Nephron (organoid): ENCODE results near the gene NUDT4.
"Not testable (repeated sequence)": the region's sequence is repeated elsewhere in the genome, so short reads cannot be mapped to it uniquely, and the experiment has no call there.

Source experiments
- H3K27ac Mint-ChIP-seq, 3 experiments: 2 replicates each; pipeline ENCODE4 v1.8.0; 2020; ENCODE audit warnings: mixed read lengths in 3 of 3, mild to moderate bottlenecking in 2 of 3, moderate library complexity in 1 of 3
- H3K27me3 Mint-ChIP-seq: 2 replicates; pipeline ENCODE4 v1.8.0; 2021; ENCODE audit warnings: low read depth, mild to moderate bottlenecking, moderate library complexity, mixed read lengths
- H3K36me3 Mint-ChIP-seq: 2 replicates; pipeline ENCODE4 v1.8.0; 2020; ENCODE audit warnings: low read depth, mixed read lengths
- H3K4me1 Mint-ChIP-seq: 2 replicates; pipeline ENCODE4 v1.8.0; 2020; ENCODE audit warnings: mixed read lengths
- H3K4me3 Mint-ChIP-seq, 3 experiments: 2 replicates each; pipeline ENCODE4 v1.8.0; 2020; ENCODE audit warnings: mild to moderate bottlenecking in 3 of 3, mixed read lengths in 3 of 3, moderate library complexity in 2 of 3
- H3K9me3 Mint-ChIP-seq: 2 replicates; pipeline ENCODE4 v1.8.0; 2020; ENCODE audit warnings: mixed read lengths
- TF ChIP-seq, protein P1 (sequence below), 3 experiments: fragments of 200-600 bp; sonication (generic); IDR thresholded peaks; one replicate each; pipeline ENCODE4 v1.5.0; 2021; ENCODE audit warnings: antibody characterized with exemption in 3 of 3; ENCODE audit not compliant: unreplicated experiment in 3 of 3

The NUDT4 gene

DNA sequence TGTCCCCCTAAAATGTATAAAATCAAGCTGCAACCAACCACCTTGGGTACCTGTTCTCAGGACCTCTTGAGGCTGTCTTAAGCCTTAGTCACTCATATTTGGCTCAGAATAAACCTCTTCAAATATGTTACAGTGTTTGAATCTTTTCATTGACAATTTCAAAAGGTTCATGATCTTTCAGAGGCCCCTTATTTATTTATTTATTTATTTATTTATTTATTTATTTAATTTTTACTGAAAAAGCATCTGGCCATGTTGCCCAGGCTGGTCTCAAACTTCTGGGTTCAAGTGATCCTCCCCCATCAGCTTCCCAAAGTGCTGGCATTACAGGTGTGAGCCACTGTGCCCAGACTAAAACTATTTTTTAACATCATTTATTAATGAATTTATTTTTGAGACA is 8.2 kb upstream of the NUDT4 start:
- H3K4me3 Mint-ChIP-seq: no peak overlapping the region
- H3K9me3 Mint-ChIP-seq: no peaks in the 10 kb centered on the region
- H3K36me3 Mint-ChIP-seq: no peaks in the 10 kb centered on the region
- TF ChIP-seq, protein P1, sequence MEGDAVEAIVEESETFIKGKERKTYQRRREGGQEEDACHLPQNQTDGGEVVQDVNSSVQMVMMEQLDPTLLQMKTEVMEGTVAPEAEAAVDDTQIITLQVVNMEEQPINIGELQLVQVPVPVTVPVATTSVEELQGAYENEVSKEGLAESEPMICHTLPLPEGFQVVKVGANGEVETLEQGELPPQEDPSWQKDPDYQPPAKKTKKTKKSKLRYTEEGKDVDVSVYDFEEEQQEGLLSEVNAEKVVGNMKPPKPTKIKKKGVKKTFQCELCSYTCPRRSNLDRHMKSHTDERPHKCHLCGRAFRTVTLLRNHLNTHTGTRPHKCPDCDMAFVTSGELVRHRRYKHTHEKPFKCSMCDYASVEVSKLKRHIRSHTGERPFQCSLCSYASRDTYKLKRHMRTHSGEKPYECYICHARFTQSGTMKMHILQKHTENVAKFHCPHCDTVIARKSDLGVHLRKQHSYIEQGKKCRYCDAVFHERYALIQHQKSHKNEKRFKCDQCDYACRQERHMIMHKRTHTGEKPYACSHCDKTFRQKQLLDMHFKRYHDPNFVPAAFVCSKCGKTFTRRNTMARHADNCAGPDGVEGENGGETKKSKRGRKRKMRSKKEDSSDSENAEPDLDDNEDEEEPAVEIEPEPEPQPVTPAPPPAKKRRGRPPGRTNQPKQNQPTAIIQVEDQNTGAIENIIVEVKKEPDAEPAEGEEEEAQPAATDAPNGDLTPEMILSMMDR (IDR thresholded peaks at IDR 0.05; ENCODE audit: unreplicated experiment in 3 of 3): no peak
- no peak overlapping the region for H3K27ac Mint-ChIP-seq
- peaks cover 4% of the 10 kb centered on the region for H3K27me3 Mint-ChIP-seq
- peaks cover 16% of the 10 kb centered on the region for H3K4me1 Mint-ChIP-seq

DNA sequence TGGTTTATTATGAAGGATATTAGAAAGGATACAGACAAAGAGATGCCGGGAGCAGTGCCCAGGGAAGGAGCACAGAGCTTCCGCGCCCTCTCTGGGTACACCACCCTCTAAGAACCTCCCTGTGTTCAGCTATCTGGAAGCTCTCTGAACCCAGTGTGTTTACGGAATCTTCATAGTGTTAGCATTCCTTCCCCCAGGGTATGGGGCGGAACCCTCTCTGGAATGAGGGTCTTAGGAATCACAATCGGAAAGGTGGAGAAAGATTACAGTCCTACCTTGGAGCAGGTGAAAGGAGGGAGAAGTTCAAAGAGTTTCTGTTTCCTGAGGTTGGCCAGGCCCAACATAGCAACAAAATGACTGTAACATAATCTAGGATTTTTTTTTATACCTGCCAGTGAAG is 6.8 kb upstream of the NUDT4 start:
- Mint-ChIP-seq H3K9me3 (no peaks in the 10 kb centered on the region), H3K27me3 (peaks cover 4% of the 10 kb centered on the region), H3K4me3 (no peak overlapping the region), H3K36me3 (no peaks in the 10 kb centered on the region), H3K27ac (no peak overlapping the region), H3K4me1 (peaks cover 10% of the 10 kb centered on the region)
- TF ChIP-seq, protein P1 (IDR thresholded peaks at IDR 0.05; ENCODE audit: unreplicated experiment in 3 of 3): no peak

DNA sequence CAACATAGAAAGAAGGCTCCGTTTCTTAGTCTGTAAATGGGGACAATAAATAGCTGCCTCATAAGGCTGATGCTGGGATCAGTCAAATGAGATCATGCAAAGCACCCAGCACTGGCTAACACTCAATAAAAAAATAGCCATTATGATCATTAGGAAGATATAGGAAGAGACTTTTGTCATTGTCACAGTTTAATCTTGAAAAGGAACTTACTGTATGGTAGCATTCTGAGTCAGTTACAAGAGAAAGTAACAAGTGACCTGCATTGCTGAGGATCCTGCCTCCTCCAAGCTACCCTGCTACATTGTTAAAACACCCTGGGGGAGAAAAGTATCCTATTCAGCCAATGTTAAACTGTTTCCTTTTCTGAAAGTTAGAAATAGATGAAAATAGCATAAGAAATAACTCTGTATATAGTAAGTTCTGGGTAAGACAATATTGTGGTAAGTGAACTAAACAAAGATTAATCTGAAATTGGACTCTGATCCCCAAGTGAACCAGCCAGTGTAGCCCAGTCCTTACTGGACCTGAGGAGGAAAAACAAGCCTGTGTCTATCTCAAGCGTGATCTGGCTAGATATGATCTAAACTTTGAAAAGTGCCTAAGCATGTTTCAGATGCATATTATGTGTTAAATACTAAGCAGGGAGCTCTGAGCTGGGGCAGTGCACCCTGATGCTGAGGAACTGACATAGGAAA is 3.6 kb upstream of the NUDT4 start:
- TF ChIP-seq, protein P1 (IDR thresholded peaks at IDR 0.05; ENCODE audit: unreplicated experiment in 3 of 3): no peak
- no peaks in the 10 kb centered on the region for H3K27me3 Mint-ChIP-seq
- no peaks in the 10 kb centered on the region for H3K9me3 Mint-ChIP-seq
- H3K27ac Mint-ChIP-seq: peak overlapping the region; percentile 1 to 85 (median 47)
- no peaks in the 10 kb centered on the region for H3K36me3 Mint-ChIP-seq
- H3K4me3 Mint-ChIP-seq: peak overlapping the region in 1 of 3 experiments; percentile 37
- peaks cover 22% of the 10 kb centered on the region for H3K4me1 Mint-ChIP-seq

DNA sequence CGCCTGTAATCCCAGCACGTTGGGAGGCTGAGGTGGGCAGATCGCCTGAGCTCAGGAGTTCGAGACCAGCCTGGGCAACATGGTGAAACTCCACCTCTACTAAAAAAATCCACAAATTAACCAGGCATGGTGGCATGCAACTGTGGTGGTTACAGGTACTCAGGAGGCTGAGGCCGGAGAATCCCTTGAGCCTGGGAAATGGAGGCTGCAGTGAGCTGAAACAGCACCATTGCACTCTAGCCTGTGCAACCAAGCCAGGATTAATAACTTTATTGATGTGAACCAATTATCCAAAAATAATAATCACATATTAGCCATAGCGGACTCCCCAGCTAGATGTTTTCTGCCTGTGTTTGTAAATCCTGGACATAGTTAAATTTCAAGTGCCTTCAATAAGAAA is 1.8 kb upstream of the NUDT4 start:
- H3K27ac Mint-ChIP-seq: peak overlapping the region; percentile 69 to 83 (median 72)
- H3K4me1 Mint-ChIP-seq: peaks cover 33% of the 10 kb centered on the region
- TF ChIP-seq, protein P1 (IDR thresholded peaks at IDR 0.05; ENCODE audit: unreplicated experiment in 3 of 3): no peak
- H3K4me3 Mint-ChIP-seq: peak overlapping the region in 2 of 3 experiments; percentile 82 to 88
- H3K27me3 Mint-ChIP-seq: no peaks in the 10 kb centered on the region
- no peaks in the 10 kb centered on the region for H3K36me3 Mint-ChIP-seq
- no peaks in the 10 kb centered on the region for H3K9me3 Mint-ChIP-seq

DNA sequence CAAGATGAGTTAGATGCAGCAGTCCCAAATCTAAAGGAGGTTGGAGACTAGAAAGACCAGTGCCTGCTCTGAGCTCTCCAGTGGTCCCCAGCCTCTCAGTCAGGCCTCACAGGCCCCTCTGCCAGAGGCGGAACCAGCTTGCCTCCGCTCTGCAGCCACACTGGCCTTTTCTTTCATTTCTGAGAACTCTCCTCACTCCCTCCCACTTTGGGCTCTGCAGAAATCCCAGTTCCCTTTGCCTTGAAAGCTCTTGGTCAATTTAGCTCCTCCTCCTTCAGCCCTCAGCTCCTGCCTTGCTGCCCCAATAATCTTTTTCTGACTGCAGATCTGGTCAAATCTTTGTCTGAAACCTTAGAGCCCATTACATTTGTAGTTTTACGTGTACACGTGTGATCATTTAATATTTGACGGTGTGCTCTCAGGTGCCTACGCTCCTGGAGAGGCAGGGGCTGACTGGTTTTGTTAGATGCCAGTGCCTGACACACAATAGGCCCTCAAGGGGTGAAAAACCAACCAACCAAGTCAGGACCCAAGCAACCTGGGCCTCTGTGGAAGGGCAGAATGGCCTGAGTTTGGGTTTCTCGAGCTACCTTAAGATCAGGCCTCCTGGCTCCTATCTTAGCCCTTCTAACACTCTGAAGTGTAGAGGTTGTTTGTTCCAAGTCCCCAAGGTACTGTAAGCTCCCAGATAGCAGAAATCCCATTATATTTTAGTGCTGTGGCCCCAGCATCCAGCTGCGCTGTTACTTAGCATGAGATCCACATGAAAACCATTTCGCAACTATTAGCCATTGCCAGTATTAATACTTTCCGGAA is 1.1 kb upstream of the NUDT4 start:
- Mint-ChIP-seq H3K4me1 (peaks cover 41% of the 10 kb centered on the region), H3K9me3 (no peaks in the 10 kb centered on the region), H3K27me3 (no peaks in the 10 kb centered on the region), H3K4me3 (peak overlapping the region; percentile 82 to 90 (median 88)), H3K27ac (peak overlapping the region; percentile 69 to 83 (median 72)), H3K36me3 (peaks cover 5% of the 10 kb centered on the region)
- TF ChIP-seq, protein P1 (IDR thresholded peaks at IDR 0.05; ENCODE audit: unreplicated experiment in 3 of 3): no peak

DNA sequence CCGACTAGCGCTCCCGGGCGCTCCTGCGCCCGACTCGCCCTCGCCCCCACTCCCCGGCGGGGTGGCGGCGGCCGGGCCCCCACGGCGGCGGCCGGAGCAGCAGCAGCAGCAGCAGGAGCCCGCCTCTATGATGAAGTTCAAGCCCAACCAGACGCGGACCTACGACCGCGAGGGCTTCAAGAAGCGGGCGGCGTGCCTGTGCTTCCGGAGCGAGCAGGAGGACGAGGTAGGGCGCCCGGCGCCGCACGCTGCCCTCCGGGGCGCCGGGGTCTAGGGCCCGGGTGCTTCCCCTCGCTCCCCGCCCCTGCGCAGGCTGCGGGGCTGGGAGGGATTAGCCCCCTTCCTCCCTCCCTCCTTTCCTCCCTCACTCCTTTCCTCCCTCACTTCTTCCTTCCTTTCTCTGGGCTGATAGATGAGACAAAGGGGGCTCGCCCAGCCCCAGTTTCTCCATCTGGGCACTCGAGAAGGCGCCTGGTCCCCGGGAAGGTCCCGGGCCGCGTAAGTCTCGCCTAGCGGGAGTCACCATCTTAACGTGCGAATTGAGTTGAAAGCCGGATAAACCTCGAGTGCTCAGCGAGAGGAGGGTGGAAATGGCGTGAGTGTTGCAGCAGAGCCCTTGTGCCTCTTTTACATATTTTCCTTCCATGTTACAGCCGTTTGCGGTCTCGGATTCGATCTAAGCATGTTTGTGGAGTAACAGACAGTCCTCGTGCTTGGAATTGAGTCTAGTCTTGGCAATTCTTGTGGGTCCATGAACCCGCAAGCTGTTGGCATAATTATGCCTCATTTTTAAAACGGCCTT is 672 bp downstream of the NUDT4 start:
- Mint-ChIP-seq H3K4me3 (peak overlapping the region; percentile 98 to 100 (median 100)), H3K27ac (peak overlapping the region; percentile 96 to 99 (median 98)), H3K4me1 (peaks cover 53% of the 10 kb centered on the region)
- not testable (repeated sequence) for H3K27me3 Mint-ChIP-seq, H3K9me3 Mint-ChIP-seq, H3K36me3 Mint-ChIP-seq
